CD4-positive, alpha-beta T cell (primary cell): Measurements from ENCODE around the gene F12. TPM values are rescaled to one million over a fixed set of nuclear protein-coding genes. Genes with fewer than 3 reads are reported as not detected.

Experiments used
- ATAC-seq: fragments of 200-7000 bp; cut with Tn5 transposase; one replicate; pipeline ENCODE4 v1.10.0; 2022; ENCODE audit warnings: mild to moderate bottlenecking; ENCODE audit not compliant: poor library complexity
- CTCF ChIA-PET: fragments of 350-600 bp; sonication (Branson Sonifier 250); formaldehyde crosslinking; loops from one replicate; lab custom pipeline; 2021; ENCODE audit warnings: antibody characterized with exemption, inconsistent platforms; lab: Charles Lee
- POLR2A ChIA-PET: fragments of 350-600 bp; sonication (Branson Sonifier 250); formaldehyde crosslinking; loops from one replicate; lab custom pipeline; 2021; ENCODE audit warnings: antibody characterized with exemption, inconsistent platforms; lab: Charles Lee
- DNase-seq, 14 experiments: peaks; one replicate each; pipeline ENCODE4 v3.0.0-alpha.2; 2013 to 2020; ENCODE audit warnings: mixed read lengths in 2 of 14
- H3K27ac ChIP-seq, 2 donors: one replicate each; pipeline versions ENCODE4 v1.5.1 to v1.7.0; 2013; ENCODE audit warnings: low read length in 2 of 2, low read depth in 1 of 2, mild to moderate bottlenecking in 1 of 2
- H3K27me3 ChIP-seq, 2 experiments: 1 replicate in 1 of 2; 2 replicates in 1 of 2; pipeline versions ENCODE4 v1.6.1 to v1.7.0; 2013; ENCODE audit warnings: low read length in 2 of 2, control low read depth in 1 of 2, mild to moderate bottlenecking in 1 of 2, moderate library complexity in 1 of 2; ENCODE audit not compliant: insufficient read depth in 2 of 2, control insufficient read depth in 1 of 2
- H3K36me3 ChIP-seq: one replicate; pipeline ENCODE4 v1.6.1; 2013; ENCODE audit warnings: low read length, control low read depth; ENCODE audit not compliant: insufficient read depth
- H3K4me1 ChIP-seq: one replicate; pipeline ENCODE4 v1.6.1; 2013; ENCODE audit warnings: low read length, control low read depth; ENCODE audit not compliant: insufficient read depth
- H3K4me3 ChIP-seq: one replicate; pipeline ENCODE4 v1.5.1; 2013; ENCODE audit warnings: mild to moderate bottlenecking, low read length, moderate library complexity
- H3K9me3 ChIP-seq, 2 experiments: 1 replicate in 1 of 2; 2 replicates in 1 of 2; pipeline versions ENCODE4 v1.6.1 to v1.7.0; 2013; ENCODE audit warnings: low read length in 2 of 2, mild to moderate bottlenecking in 2 of 2, control low read depth in 1 of 2, moderate library complexity in 1 of 2; ENCODE audit not compliant: control insufficient read depth in 1 of 2, insufficient read depth in 1 of 2
- H3K27ac Mint-ChIP-seq: one replicate; pipeline ENCODE4 v1.8.0; 2020; ENCODE audit warnings: mixed read lengths
- H3K27me3 Mint-ChIP-seq: one replicate; pipeline ENCODE4 v1.8.0; 2021; ENCODE audit warnings: mixed read lengths
- H3K36me3 Mint-ChIP-seq: one replicate; pipeline ENCODE4 v1.8.0; 2021; ENCODE audit warnings: low read depth, mixed read lengths
- H3K4me1 Mint-ChIP-seq: one replicate; pipeline ENCODE4 v1.8.0; 2021; ENCODE audit warnings: low read depth, mixed read lengths
- H3K4me3 Mint-ChIP-seq: one replicate; pipeline ENCODE4 v1.8.0; 2020; ENCODE audit warnings: mild to moderate bottlenecking, mixed read lengths
- H3K9me3 Mint-ChIP-seq: one replicate; pipeline ENCODE4 v1.8.0; 2020; ENCODE audit warnings: mixed read lengths
- intact Hi-C, 2 experiments: fragments of 100-400 bp; cut with DNase I in 1 of 2; cut with micrococcal nuclease in 1 of 2; formaldehyde crosslinking; loops; one replicate each; pipeline versions ENCODE4 v1.15.1 to v1.9.0; 2023 to 2025; cut with DNase I, micrococcal nuclease
- total RNA-seq, 174 experiments: library from RNA in 2 of 174; stranded (reverse) in 2 of 174; gene quantifications; one replicate each; pipeline ENCODE4 v1.2.3 and lab custom pipeline; 2021 to 2026
- TF ChIP-seq, protein P1 (sequence below): fragments of 200-600 bp; IDR thresholded peaks from one replicate; pipeline ENCODE4 v1.8.0; 2022; ENCODE audit warnings: antibody characterized with exemption, mild to moderate bottlenecking

The F12 gene
- total RNA-seq, 2 experiments from 2014 or later, result 0.20 to 0.60 TPM

DNA sequence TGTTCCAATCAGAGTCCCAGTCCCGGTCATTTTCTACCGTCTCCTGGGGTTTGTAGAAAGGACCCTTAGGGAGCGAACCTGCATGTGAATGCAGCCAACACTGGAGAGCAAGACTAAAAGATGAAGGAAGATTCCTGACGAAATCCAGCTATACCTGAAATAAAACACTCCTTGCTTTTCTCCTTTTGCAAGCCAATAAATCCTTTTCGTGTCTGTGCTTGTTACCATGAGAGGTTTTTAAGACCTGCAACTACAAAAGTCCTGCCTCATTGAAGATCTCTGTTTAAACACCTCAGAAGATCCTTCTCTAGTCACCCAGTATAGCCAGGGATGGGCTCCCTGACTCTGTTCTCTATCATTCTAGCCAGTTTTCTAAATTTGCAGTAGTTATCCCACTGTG lies 35.2 kb downstream of the F12 start:
- peaks cover 62% of the 10 kb centered on the region for H3K4me1 Mint-ChIP-seq
- H3K27me3 Mint-ChIP-seq, result no peaks in the 10 kb centered on the region
- H3K4me3 Mint-ChIP-seq, result peak overlapping the region; percentile 58
- H3K27ac ChIP-seq, result peak overlapping the region; percentile 62 to 73
- peaks cover 42% of the 10 kb centered on the region for H3K36me3 Mint-ChIP-seq
- no peaks in the 10 kb centered on the region for H3K9me3 ChIP-seq
- ATAC-seq, result no peak
- no peak for DNase-seq
- ChIA-PET POLR2A (interaction anchor here (0.8 to 6.4 kb wide), 4 partner anchors 15 to 115 kb away, joined by 3 to 51 read pairs (median 10); partner anchors contain the start of genes LMAN2 and RGS14), CTCF (interaction anchor here (6.2 kb wide), 1 partner anchor 15 kb away, joined by 60 read pairs; no protein-coding TSS in a partner anchor)
- no peak overlapping the region for H3K4me3 ChIP-seq
- no peaks in the 10 kb centered on the region for H3K27me3 ChIP-seq
- peaks cover 40% of the 10 kb centered on the region for H3K36me3 ChIP-seq
- peaks cover 97% of the 10 kb centered on the region for H3K4me1 ChIP-seq
- intact Hi-C loops, result no loop called here
- TF ChIP-seq, protein P1, sequence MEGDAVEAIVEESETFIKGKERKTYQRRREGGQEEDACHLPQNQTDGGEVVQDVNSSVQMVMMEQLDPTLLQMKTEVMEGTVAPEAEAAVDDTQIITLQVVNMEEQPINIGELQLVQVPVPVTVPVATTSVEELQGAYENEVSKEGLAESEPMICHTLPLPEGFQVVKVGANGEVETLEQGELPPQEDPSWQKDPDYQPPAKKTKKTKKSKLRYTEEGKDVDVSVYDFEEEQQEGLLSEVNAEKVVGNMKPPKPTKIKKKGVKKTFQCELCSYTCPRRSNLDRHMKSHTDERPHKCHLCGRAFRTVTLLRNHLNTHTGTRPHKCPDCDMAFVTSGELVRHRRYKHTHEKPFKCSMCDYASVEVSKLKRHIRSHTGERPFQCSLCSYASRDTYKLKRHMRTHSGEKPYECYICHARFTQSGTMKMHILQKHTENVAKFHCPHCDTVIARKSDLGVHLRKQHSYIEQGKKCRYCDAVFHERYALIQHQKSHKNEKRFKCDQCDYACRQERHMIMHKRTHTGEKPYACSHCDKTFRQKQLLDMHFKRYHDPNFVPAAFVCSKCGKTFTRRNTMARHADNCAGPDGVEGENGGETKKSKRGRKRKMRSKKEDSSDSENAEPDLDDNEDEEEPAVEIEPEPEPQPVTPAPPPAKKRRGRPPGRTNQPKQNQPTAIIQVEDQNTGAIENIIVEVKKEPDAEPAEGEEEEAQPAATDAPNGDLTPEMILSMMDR, result no peak
- no peaks in the 10 kb centered on the region for H3K9me3 Mint-ChIP-seq
- H3K27ac Mint-ChIP-seq, result peak overlapping the region; percentile 56

DNA sequence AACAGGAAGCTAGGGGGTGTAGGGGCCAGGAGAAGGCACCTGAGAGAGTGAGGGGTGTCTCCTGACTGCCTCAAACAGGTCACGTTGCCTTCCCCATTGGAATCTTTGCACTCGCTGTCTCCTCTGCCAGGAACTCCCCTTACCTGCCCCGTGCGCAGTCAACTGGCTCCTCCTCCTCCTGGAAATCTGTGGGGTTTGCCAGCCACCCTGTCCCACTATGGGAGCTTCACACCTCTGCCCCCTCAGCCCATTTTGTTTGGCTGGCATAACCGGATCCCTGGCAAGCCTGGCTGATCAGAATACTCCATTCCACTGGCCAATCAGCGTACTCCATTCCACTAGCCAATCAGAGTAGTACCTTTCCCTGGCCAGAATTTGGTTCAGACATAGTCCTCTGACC lies 35.6 kb downstream of the F12 start:
- H3K27me3 ChIP-seq, result no peaks in the 10 kb centered on the region
- H3K9me3 ChIP-seq, result no peaks in the 10 kb centered on the region
- intact Hi-C loops, result no loop called here
- peak overlapping the region; percentile 62 to 73 for H3K27ac ChIP-seq
- no peaks in the 10 kb centered on the region for H3K9me3 Mint-ChIP-seq
- POLR2A ChIA-PET, result interaction anchor here (0.8 to 6.4 kb wide), 6 partner anchors 9 to 116 kb away, joined by 3 to 51 read pairs (median 10); partner anchors contain the start of genes LMAN2 and RGS14
- CTCF ChIA-PET, result interaction anchor here (4.7 to 6.2 kb wide), 2 partner anchors 16 to 30 kb away, joined by 47 to 60 read pairs; no protein-coding TSS in a partner anchor
- peak overlapping the region; percentile 56 for H3K27ac Mint-ChIP-seq
- TF ChIP-seq, protein P1, result no peak
- H3K4me1 ChIP-seq, result peaks cover 97% of the 10 kb centered on the region
- H3K4me3 Mint-ChIP-seq, result peak overlapping the region; percentile 58
- peaks cover 44% of the 10 kb centered on the region for H3K36me3 ChIP-seq
- DNase-seq (no peak), ATAC-seq (no peak)
- peaks cover 46% of the 10 kb centered on the region for H3K36me3 Mint-ChIP-seq
- no peaks in the 10 kb centered on the region for H3K27me3 Mint-ChIP-seq
- peaks cover 64% of the 10 kb centered on the region for H3K4me1 Mint-ChIP-seq
- H3K4me3 ChIP-seq, result no peak overlapping the region

DNA sequence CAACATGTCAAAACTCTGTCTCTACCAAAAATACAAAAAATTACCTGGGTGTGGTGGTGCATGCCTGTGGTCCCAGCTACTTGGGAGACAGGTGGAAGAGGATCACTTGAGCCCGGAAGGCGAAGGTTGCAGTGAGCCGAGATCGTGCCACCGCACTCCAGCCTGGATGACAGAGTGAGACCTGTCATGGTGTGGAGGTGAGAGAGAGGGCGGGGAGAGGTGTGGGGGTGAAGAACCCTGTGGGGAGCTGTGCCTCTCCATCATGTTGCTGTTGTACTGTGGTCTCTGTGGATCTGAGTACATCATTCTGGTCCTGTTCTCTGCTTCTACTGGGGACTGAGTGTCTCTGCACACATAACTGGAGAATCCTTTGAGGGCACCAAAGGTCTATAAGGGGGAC lies 36.5 kb downstream of the F12 start:
- Histone ChIP-seq H3K27me3 (no peaks in the 10 kb centered on the region), H3K27ac (peak overlapping the region; percentile 62 to 73), H3K4me3 (peak overlapping the region; percentile 11), H3K4me1 (peaks cover 96% of the 10 kb centered on the region), H3K36me3 (peaks cover 53% of the 10 kb centered on the region), H3K9me3 (no peaks in the 10 kb centered on the region)
- ATAC-seq, result peak; percentile 28
- Mint-ChIP-seq H3K4me3 (peak overlapping the region; percentile 82), H3K9me3 (no peaks in the 10 kb centered on the region), H3K27me3 (no peaks in the 10 kb centered on the region), H3K27ac (peak overlapping the region; percentile 56), H3K36me3 (peaks cover 55% of the 10 kb centered on the region), H3K4me1 (peaks cover 71% of the 10 kb centered on the region)
- TF ChIP-seq, protein P1, result no peak
- ChIA-PET CTCF (interaction anchor here (1.1 to 6.2 kb wide), 5 partner anchors 12 to 82 kb away, joined by 3 to 60 read pairs (median 6); no protein-coding TSS in a partner anchor), POLR2A (interaction anchor here (0.8 to 6.4 kb wide), 13 partner anchors 9 to 82 kb away, joined by 3 to 51 read pairs (median 11); partner anchors contain the start of genes GRK6, LMAN2 and RGS14)
- intact Hi-C loops, result no loop called here
- peak in 3 of 14 experiments; percentile 29 to 66 (median 48) for DNase-seq
